ENCODE measurements around the gene PRR7. TPM values are rescaled to one million over a fixed set of nuclear protein-coding genes. Genes with fewer than 3 reads are reported as not detected.
A peak's percentile ranks its signal among the peaks of the same experiment; 100 is the strongest.

Gene PRR7
- total RNA-seq, 4 donors from 2014 or later, result 5.1 to 11.2 (median 7.5) TPM

GRCh38 chr5:177443144-177443983, 3.2 kb upstream of the PRR7 start:
- Histone ChIP-seq H3K4me1 (peaks cover 0 to 28% (median 21%) of the 10 kb centered on the region in 4 donors), H3K27me3 (peaks cover 0 to 9% of the 10 kb centered on the region in 2 donors), H3K36me3 (peaks cover 0 to 44% (median 0%) of the 10 kb centered on the region in 3 donors), H3K4me3 (no peak overlapping the region), H3K27ac (peak overlapping the region in 1 of 4 donors; percentile 3), H3K9me3 (no peaks in the 10 kb centered on the region)
- TF ChIP-seq CTCF (IDR thresholded peaks at IDR 0.05), result no peak
- no peak for TF ChIP-seq POLR2A (IDR thresholded peaks at IDR 0.05)
- no peak for TF ChIP-seq EP300 (IDR thresholded peaks at IDR 0.05)
- WGBS, 2 donors, result 82 to 87% methylated on average over 11 to 14 of the region's 15 CpGs
- no peak for DNase-seq (ENCODE audit: low spot score in 2 of 2)

DNA sequence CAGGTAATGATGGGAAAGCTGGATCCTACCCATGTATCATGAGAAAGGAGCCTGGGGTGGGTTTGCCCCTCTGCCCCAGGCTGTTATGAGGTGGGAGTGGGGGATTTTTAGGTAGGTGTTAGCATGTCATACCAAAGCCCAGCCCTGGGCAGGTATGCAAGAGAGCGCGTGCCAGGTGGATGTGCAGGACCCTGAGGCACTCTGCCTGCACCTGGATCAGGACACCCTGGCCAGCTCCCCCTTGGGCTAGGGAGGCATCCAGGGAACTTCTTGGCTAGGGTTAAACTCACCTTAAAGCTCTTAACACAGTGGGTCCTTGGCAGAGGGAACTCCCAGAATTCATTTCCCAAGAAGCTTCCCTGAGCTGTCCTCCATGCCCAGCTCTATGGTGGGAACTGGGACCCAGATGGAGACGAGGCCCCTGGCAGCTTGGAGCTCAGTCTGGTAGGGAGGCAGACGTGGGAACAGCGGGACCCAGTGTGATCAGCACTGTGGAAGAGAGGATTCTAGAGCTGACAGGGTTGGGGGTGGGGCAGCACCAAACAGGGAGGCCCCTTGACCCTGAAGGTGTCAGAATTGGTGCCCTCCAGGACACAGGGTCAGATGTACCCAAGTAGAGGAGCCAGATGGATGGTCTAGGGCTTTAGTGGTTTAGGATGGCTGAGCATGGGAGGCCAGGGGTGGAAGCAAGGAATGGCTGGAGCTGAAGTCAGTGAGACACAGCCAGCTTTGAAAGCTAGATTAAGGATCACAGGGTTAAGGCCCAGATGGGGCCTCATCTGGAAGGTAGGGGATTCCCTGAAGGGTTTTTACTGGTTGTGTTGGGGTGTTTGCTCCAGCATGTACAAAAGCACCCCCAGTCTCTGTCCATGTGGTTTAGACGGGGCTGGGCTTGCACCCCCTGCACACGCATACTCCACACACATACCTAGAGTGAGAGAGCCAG, 2.2 kb upstream of the PRR7 start:
- peaks cover 0 to 32% (median 22%) of the 10 kb centered on the region in 4 donors for H3K4me1 ChIP-seq
- DNase-seq (ENCODE audit: low spot score in 2 of 2), result no peak
- H3K9me3 ChIP-seq, result no peaks in the 10 kb centered on the region
- peaks cover 0 to 14% of the 10 kb centered on the region in 2 donors for H3K27me3 ChIP-seq
- no peak for TF ChIP-seq CTCF (IDR thresholded peaks at IDR 0.05)
- no peak for TF ChIP-seq POLR2A (IDR thresholded peaks at IDR 0.05)
- no peak for TF ChIP-seq EP300 (IDR thresholded peaks at IDR 0.05)
- no peak overlapping the region for H3K4me3 ChIP-seq
- peaks cover 0 to 33% (median 0%) of the 10 kb centered on the region in 3 donors for H3K36me3 ChIP-seq
- WGBS, 2 donors, result 62 to 71% methylated on average over 7 of the region's 7 CpGs
- H3K27ac ChIP-seq, result no peak overlapping the region

GRCh38 chr5:177445052-177445916, 1.3 kb upstream of the PRR7 start:
- no peak for DNase-seq (ENCODE audit: low spot score in 2 of 2)
- H3K4me3 ChIP-seq, result no peak overlapping the region
- H3K36me3 ChIP-seq, result peaks cover 0 to 26% (median 0%) of the 10 kb centered on the region in 3 donors
- H3K4me1 ChIP-seq, result peaks cover 0 to 32% (median 22%) of the 10 kb centered on the region in 4 donors
- TF ChIP-seq EP300 (IDR thresholded peaks at IDR 0.05), result no peak
- no peak for TF ChIP-seq CTCF (IDR thresholded peaks at IDR 0.05)
- no peak for TF ChIP-seq POLR2A (IDR thresholded peaks at IDR 0.05)
- 55 to 66% methylated on average over 9 to 10 of the region's 10 CpGs for WGBS, 2 donors
- H3K27me3 ChIP-seq, result peaks cover 0 to 17% of the 10 kb centered on the region in 2 donors
- H3K9me3 ChIP-seq, result no peaks in the 10 kb centered on the region
- peak overlapping the region in 2 of 4 donors; percentile 84 to 90 for H3K27ac ChIP-seq

DNA sequence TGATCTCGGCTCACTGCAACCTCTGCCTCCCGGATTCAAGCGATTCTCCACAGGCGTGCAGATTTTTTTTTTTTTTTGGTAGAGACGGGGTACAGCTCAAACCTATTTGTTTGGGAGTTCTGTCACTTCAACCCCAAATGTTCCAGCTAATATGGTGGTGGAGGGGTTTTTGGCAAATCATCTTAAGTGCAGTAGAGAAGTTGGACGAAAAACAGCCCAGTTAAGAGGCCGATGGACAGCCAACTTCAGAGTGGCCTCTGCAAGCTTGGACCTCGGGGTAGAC, 756 bp upstream of the PRR7 start:
- TF ChIP-seq EP300 (IDR thresholded peaks at IDR 0.05), result no peak
- TF ChIP-seq CTCF (IDR thresholded peaks at IDR 0.05), result no peak
- TF ChIP-seq POLR2A (IDR thresholded peaks at IDR 0.05), result no peak
- no peaks in the 10 kb centered on the region for H3K9me3 ChIP-seq
- peaks cover 0 to 20% (median 0%) of the 10 kb centered on the region in 3 donors for H3K36me3 ChIP-seq
- H3K27me3 ChIP-seq, result peaks cover 0 to 23% of the 10 kb centered on the region in 2 donors
- 6 to 8% methylated on average over 8 of the region's 8 CpGs for WGBS, 2 donors
- peak overlapping the region; percentile 42 to 78 (median 56) for H3K4me3 ChIP-seq
- H3K27ac ChIP-seq, result peak overlapping the region in 3 of 4 donors; percentile 77 to 90 (median 84)
- peaks cover 0 to 32% (median 22%) of the 10 kb centered on the region in 4 donors for H3K4me1 ChIP-seq
- DNase-seq (ENCODE audit: low spot score in 2 of 2), result no peak
